B cell (primary cell): ENCODE results near the gene SLC51B.

Experiments
- EZH2 ChIP-seq: IDR thresholded peaks from 2 replicates; pipeline ENCODE4 v1.6.1; 2012; ENCODE audit warnings: borderline replicate concordance, low read depth, mild to moderate bottlenecking, moderate library complexity, low read length; ENCODE audit not compliant: insufficient read depth, poor library complexity, severe bottlenecking
- TF ChIP-seq, protein P1 (sequence below): fragments of 200-600 bp; IDR thresholded peaks from one replicate; pipeline ENCODE4 v1.8.0; 2022; ENCODE audit warnings: antibody characterized with exemption, mild to moderate bottlenecking

DNA sequence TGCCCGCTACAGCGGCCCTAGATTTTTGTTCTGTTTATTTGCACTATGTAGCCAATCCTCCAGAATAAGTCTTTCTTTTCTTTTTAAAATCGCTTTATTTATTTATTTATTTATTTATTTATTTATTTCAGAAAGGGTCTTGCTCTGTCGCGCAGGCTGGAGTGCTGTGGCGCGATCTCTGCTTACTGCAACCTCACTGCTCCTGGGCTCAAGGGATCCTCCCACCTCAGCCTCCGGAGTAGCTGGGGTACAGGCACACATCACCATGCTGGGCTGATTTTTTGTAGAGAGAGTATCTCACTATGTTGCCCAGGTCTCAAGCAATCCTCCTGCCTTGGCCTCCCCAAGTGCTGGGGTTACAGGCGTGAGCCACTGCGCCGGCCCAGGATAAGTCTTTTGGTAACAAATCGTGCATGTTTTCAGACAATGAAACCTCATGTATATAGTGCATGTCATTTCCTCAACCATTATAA, 15.4 kb upstream of the SLC51B start:
- TF ChIP-seq, protein P1, sequence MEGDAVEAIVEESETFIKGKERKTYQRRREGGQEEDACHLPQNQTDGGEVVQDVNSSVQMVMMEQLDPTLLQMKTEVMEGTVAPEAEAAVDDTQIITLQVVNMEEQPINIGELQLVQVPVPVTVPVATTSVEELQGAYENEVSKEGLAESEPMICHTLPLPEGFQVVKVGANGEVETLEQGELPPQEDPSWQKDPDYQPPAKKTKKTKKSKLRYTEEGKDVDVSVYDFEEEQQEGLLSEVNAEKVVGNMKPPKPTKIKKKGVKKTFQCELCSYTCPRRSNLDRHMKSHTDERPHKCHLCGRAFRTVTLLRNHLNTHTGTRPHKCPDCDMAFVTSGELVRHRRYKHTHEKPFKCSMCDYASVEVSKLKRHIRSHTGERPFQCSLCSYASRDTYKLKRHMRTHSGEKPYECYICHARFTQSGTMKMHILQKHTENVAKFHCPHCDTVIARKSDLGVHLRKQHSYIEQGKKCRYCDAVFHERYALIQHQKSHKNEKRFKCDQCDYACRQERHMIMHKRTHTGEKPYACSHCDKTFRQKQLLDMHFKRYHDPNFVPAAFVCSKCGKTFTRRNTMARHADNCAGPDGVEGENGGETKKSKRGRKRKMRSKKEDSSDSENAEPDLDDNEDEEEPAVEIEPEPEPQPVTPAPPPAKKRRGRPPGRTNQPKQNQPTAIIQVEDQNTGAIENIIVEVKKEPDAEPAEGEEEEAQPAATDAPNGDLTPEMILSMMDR: no peak
- no peak for TF ChIP-seq EZH2
